ENCODE results near the gene CHRNA10.

DNA sequence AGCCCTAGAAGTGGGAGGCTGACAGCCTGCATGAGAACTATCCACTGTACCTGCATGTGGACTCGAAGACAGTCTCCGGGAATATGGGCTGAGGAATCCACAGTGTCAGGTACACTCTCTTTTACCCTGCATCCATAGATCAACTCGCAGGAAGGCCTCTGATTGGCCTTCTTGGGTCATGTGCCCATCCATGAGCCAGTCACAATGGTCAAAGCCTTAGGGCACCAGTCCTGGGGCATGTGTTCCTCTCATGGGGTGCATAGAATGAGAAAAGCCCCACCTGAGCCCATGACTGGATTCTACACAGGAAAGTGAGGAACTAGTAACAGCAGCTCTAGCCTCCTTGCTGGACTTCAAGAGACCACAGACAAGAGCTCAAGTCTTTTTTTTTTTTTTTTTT, 15.6 kb downstream of the CHRNA10 start:
- TF ChIP-seq, protein P1, sequence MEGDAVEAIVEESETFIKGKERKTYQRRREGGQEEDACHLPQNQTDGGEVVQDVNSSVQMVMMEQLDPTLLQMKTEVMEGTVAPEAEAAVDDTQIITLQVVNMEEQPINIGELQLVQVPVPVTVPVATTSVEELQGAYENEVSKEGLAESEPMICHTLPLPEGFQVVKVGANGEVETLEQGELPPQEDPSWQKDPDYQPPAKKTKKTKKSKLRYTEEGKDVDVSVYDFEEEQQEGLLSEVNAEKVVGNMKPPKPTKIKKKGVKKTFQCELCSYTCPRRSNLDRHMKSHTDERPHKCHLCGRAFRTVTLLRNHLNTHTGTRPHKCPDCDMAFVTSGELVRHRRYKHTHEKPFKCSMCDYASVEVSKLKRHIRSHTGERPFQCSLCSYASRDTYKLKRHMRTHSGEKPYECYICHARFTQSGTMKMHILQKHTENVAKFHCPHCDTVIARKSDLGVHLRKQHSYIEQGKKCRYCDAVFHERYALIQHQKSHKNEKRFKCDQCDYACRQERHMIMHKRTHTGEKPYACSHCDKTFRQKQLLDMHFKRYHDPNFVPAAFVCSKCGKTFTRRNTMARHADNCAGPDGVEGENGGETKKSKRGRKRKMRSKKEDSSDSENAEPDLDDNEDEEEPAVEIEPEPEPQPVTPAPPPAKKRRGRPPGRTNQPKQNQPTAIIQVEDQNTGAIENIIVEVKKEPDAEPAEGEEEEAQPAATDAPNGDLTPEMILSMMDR (IDR thresholded peaks at IDR 0.05), result no peak
- no peak for TF ChIP-seq POLR2A (IDR thresholded peaks at IDR 0.05)

Measured in esophagus squamous epithelium (tissue), 4 donors.